Measurements from ENCODE around the gene HYAL3.

GRCh38 chr3:50254577-50255250 lies 44.5 kb downstream of the HYAL3 start:
- TF ChIP-seq POLR2A (IDR thresholded peaks at IDR 0.05; ENCODE audit: low read length): no peak
- no peak for TF ChIP-seq GATA1 (IDR thresholded peaks at IDR 0.05; ENCODE audit: low read depth, low read length)

All from erythroblast (primary cell).